HG03060 (cell line): ENCODE results near the gene ROMO1.

ENCODE experiments used
- ATAC-seq: cut with Tn5 transposase; IDR thresholded peaks from one replicate; pipeline ENCODE4 v1.9.1; 2021; ENCODE audit warnings: low read depth, moderate number of reproducible peaks; ENCODE audit not compliant: unreplicated experiment

Gene ROMO1

GRCh38 chr20:35699127-35699956 is at the start of gene ROMO1, which contains the start of gene NFS1:
ROMO1 (plus strand) TSS chr20:35699405; CDS start chr20:35699633, 228 bp downstream.
NFS1 (minus strand) TSS chr20:35699352; CDS start chr20:35699288, 64 bp downstream.
- peak; percentile 50 for ATAC-seq

- ATAC-seq = no peak
These were observed 48.6 kb upstream of the ROMO1 start for GRCh38 chr20:35650632-35651031.

GRCh38 chr20:35651958-35652357 is 47.2 kb upstream of the ROMO1 start:
- no peak for ATAC-seq

GRCh38 chr20:35652641-35653429 is 46.4 kb upstream of the ROMO1 start:
- no peak for ATAC-seq

GRCh38 chr20:35653430-35653734 is 45.8 kb upstream of the ROMO1 start:
- ATAC-seq = no peak

- ATAC-seq = no peak
These were observed 45.3 kb upstream of the ROMO1 start for GRCh38 chr20:35653893-35654292.

- no peak for ATAC-seq
These were observed 44.8 kb upstream of the ROMO1 start for GRCh38 chr20:35654415-35654814.

GRCh38 chr20:35657271-35657670 is 41.9 kb upstream of the ROMO1 start:
- no peak for ATAC-seq

- ATAC-seq = no peak
These were observed 38.9 kb upstream of the ROMO1 start for GRCh38 chr20:35660122-35660937.

GRCh38 chr20:35661053-35661452 is 38.2 kb upstream of the ROMO1 start:
- ATAC-seq = no peak

GRCh38 chr20:35661908-35662307 is 37.3 kb upstream of the ROMO1 start:
- no peak for ATAC-seq

- no peak for ATAC-seq
These were observed 36.7 kb upstream of the ROMO1 start for GRCh38 chr20:35662551-35662950.

GRCh38 chr20:35663516-35664465 is 35.4 kb upstream of the ROMO1 start:
- ATAC-seq = no peak

- ATAC-seq = no peak
These were observed 34.6 kb upstream of the ROMO1 start, which contains the start of the genes CPNE1 and RBM12 for GRCh38 chr20:35664466-35665206. CPNE1 (minus strand) TSS chr20:35664900; CDS start chr20:35632923, 31,977 bp downstream. RBM12 (minus strand) TSS chr20:35664900; CDS start chr20:35655322, 9,578 bp downstream.

- ATAC-seq = no peak
These were observed 33.3 kb upstream of the ROMO1 start for GRCh38 chr20:35665949-35666288.

GRCh38 chr20:35669221-35669620 is 30.0 kb upstream of the ROMO1 start:
- no peak for ATAC-seq

GRCh38 chr20:35669681-35670080 is 29.5 kb upstream of the ROMO1 start:
- ATAC-seq = no peak

- ATAC-seq = no peak
These were observed 25.3 kb upstream of the ROMO1 start for GRCh38 chr20:35673884-35674283.

GRCh38 chr20:35674921-35675320 is 24.3 kb upstream of the ROMO1 start:
- ATAC-seq = no peak
